Measurements from ENCODE around the gene GNAI3.

GNAI3 gene

GRCh38 chr1:109611308-109611990, 63.0 kb downstream of the GNAI3 start:
- H3K4me3 Mint-ChIP-seq: no peak overlapping the region
- H3K27ac Mint-ChIP-seq: no peak overlapping the region
- CTCF ChIA-PET: interaction anchor here (1.5 kb wide), 1 partner anchor 29 kb away, joined by 6 read pairs; no protein-coding TSS in a partner anchor
- H3K36me3 Mint-ChIP-seq: no peaks in the 10 kb centered on the region
- H3K27me3 Mint-ChIP-seq: peaks cover 28% of the 10 kb centered on the region
- DNase-seq: no peak
- no peaks in the 10 kb centered on the region for H3K9me3 Mint-ChIP-seq
- peaks cover 10% of the 10 kb centered on the region for H3K4me1 Mint-ChIP-seq

- no peak for DNase-seq
Observed at GRCh38 chr1:109613361-109614147, 65.1 kb downstream of the GNAI3 start.

GRCh38 chr1:109615879-109616278, 67.5 kb downstream of the GNAI3 start:
- H3K4me1 Mint-ChIP-seq: peaks cover 39% of the 10 kb centered on the region
- no peaks in the 10 kb centered on the region for H3K9me3 Mint-ChIP-seq
- peaks cover 27% of the 10 kb centered on the region for H3K27me3 Mint-ChIP-seq
- H3K27ac Mint-ChIP-seq: no peak overlapping the region
- no peak overlapping the region for H3K4me3 Mint-ChIP-seq
- H3K36me3 Mint-ChIP-seq: peaks cover 2% of the 10 kb centered on the region
- DNase-seq: peak; percentile 26
- CTCF ChIA-PET: interaction anchor here (1.0 to 2.6 kb wide), 2 partner anchors 68 to 70 kb away, joined by 3 to 12 read pairs; partner anchors contain the start of gene GNAI3

More at GRCh38 chr1:109613361-109614147, 65.1 kb downstream of the GNAI3 start:
- H3K27me3 Mint-ChIP-seq: peaks cover 28% of the 10 kb centered on the region
- CTCF ChIA-PET: interaction anchor here (1.0 to 2.6 kb wide), 4 partner anchors 17 to 161 kb away, joined by 3 to 9 read pairs (median 3); no protein-coding TSS in a partner anchor
- H3K4me1 Mint-ChIP-seq: peaks cover 26% of the 10 kb centered on the region
- no peak overlapping the region for H3K4me3 Mint-ChIP-seq
- H3K27ac Mint-ChIP-seq: no peak overlapping the region
- H3K9me3 Mint-ChIP-seq: no peaks in the 10 kb centered on the region
- H3K36me3 Mint-ChIP-seq: no peaks in the 10 kb centered on the region

- Mint-ChIP-seq H3K9me3 (no peaks in the 10 kb centered on the region), H3K27ac (no peak overlapping the region), H3K36me3 (peaks cover 2% of the 10 kb centered on the region), H3K27me3 (peaks cover 22% of the 10 kb centered on the region), H3K4me1 (peaks cover 40% of the 10 kb centered on the region), H3K4me3 (no peak overlapping the region)
- no peak for DNase-seq
- CTCF ChIA-PET: interaction anchor here (1.0 to 2.6 kb wide), 6 partner anchors 8 to 123 kb away, joined by 3 to 12 read pairs (median 4); partner anchors contain the start of gene GNAI3
Observed at GRCh38 chr1:109616391-109616790, 68.0 kb downstream of the GNAI3 start.

- H3K9me3 Mint-ChIP-seq: no peaks in the 10 kb centered on the region
- peak; percentile 20 for DNase-seq
- H3K36me3 Mint-ChIP-seq: peaks cover 6% of the 10 kb centered on the region
- no peak overlapping the region for H3K4me3 Mint-ChIP-seq
- H3K4me1 Mint-ChIP-seq: peaks cover 49% of the 10 kb centered on the region
- CTCF ChIA-PET: interaction anchor here (1.1 to 2.6 kb wide), 5 partner anchors 9 to 124 kb away, joined by 3 to 12 read pairs (median 4); no protein-coding TSS in a partner anchor
- H3K27ac Mint-ChIP-seq: peak overlapping the region; percentile 56
- H3K27me3 Mint-ChIP-seq: peaks cover 12% of the 10 kb centered on the region
Observed at GRCh38 chr1:109617291-109617801, 68.9 kb downstream of the GNAI3 start.

DNA sequence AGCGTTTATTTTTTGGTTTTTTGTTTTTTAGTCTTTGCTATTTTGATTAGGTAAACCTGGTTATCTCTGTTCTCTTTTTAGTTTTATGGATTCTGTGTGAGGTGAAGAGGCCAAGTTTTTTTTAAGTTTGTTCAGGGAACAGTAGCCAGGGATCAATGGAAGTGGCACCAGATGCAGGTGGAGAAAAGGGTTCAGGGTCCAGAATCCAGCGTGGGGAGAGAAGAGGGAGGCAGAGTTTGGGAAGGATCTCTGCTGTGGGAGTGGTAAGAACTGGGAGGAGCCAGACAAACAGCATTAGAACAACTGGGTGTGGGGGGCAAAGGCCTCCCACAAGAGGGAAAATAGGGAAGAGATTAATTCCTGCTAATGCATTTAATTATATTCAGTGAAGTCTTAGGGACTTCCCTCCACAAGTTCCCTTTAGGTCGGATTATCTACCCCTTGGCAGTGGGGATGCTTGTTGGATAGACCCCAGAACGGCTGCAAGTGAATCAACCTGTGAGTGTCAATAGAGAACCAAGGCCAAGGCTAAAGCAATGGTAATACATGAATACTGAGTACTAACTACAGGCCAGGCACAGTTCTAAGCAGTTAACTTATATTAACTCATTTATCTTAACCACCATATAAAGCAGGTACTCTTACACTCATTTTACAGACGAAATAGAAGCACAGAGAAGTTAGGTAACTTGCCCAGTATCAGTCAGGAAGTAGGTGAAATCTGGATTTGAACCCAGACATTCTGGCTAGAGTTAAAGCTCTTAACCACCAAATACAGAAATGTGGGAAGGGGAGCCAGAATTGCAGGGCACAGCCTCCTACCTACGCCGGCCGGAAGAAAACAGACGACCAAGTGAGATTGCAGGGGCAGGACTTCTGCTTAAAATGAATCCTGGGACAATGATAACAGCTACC, 70.5 kb downstream of the GNAI3 start:
- H3K9me3 Mint-ChIP-seq: no peaks in the 10 kb centered on the region
- CTCF ChIA-PET: interaction anchor here (1.8 to 1.9 kb wide), 2 partner anchors 21 to 122 kb away, joined by 4 to 12 read pairs; no protein-coding TSS in a partner anchor
- peak overlapping the region; percentile 96 for H3K4me3 Mint-ChIP-seq

GRCh38 chr1:109619576-109620400, 71.4 kb downstream of the GNAI3 start, which contains the start of the genes AMPD2 and GNAT2:
Gene AMPD2 (plus strand): TSS chr1:109619837. CDS start chr1:109621176, 1,339 bp downstream.
Gene GNAT2 (minus strand): TSS chr1:109619616. CDS start chr1:109612870, 6,746 bp downstream.
- peaks cover 72% of the 10 kb centered on the region for H3K4me1 Mint-ChIP-seq
- H3K9me3 Mint-ChIP-seq: no peaks in the 10 kb centered on the region
- CTCF ChIA-PET: interaction anchor here (1.0 to 1.9 kb wide), 6 partner anchors 11 to 157 kb away, joined by 3 to 12 read pairs (median 4); partner anchors contain the start of gene GNAI3
- H3K36me3 Mint-ChIP-seq: peaks cover 9% of the 10 kb centered on the region
- H3K27ac Mint-ChIP-seq: peak within 1 kb of the TSS; percentile 93
- no peaks in the 10 kb centered on the region for H3K27me3 Mint-ChIP-seq
- DNase-seq: peak; percentile 80
- peak within 1 kb of the TSS; percentile 96 for H3K4me3 Mint-ChIP-seq

More for the DNA sequence above, 70.5 kb downstream of the GNAI3 start:
- DNase-seq: peak; percentile 29
- H3K27ac Mint-ChIP-seq: peak overlapping the region; percentile 93
- peaks cover 64% of the 10 kb centered on the region for H3K4me1 Mint-ChIP-seq
- H3K36me3 Mint-ChIP-seq: peaks cover 9% of the 10 kb centered on the region
- peaks cover 2% of the 10 kb centered on the region for H3K27me3 Mint-ChIP-seq

DNA sequence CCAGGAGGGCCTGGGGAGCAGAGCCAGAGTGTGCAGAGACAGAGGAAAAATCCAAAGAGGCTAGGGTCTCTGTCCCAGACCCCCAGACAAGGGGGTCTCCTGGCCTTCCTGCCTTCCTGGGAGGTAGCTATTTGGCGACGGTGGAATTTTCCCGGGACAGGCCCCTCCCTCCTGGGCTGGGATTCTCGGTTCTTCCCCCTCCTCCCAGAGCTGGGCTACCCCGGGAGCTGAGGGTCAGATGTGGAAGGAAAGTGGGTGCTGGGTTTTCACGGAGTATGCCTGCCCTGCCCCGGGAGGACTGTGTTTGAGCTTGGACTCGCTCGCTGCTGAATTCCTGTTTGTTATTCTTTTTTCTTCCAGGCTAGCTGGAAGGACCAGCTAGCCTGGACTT, 72.0 kb downstream of the GNAI3 start:
- peaks cover 77% of the 10 kb centered on the region for H3K4me1 Mint-ChIP-seq
- peak overlapping the region; percentile 93 for H3K27ac Mint-ChIP-seq
- no peaks in the 10 kb centered on the region for H3K9me3 Mint-ChIP-seq
- H3K4me3 Mint-ChIP-seq: peak overlapping the region; percentile 96
- H3K27me3 Mint-ChIP-seq: no peaks in the 10 kb centered on the region
- CTCF ChIA-PET: interaction anchor here (0.7 to 1.9 kb wide), 7 partner anchors 11 to 156 kb away, joined by 3 to 12 read pairs (median 4); partner anchors contain the start of gene GNAI3
- peaks cover 9% of the 10 kb centered on the region for H3K36me3 Mint-ChIP-seq
- no peak for DNase-seq

- H3K27ac Mint-ChIP-seq: peak overlapping the region; percentile 93
- H3K4me1 Mint-ChIP-seq: peaks cover 77% of the 10 kb centered on the region
- H3K36me3 Mint-ChIP-seq: peaks cover 10% of the 10 kb centered on the region
- H3K27me3 Mint-ChIP-seq: no peaks in the 10 kb centered on the region
- no peaks in the 10 kb centered on the region for H3K9me3 Mint-ChIP-seq
- CTCF ChIA-PET: interaction anchor here (0.7 to 1.9 kb wide), 7 partner anchors 10 to 156 kb away, joined by 3 to 12 read pairs (median 4); partner anchors contain the start of gene GNAI3
- H3K4me3 Mint-ChIP-seq: peak overlapping the region; percentile 96
- DNase-seq: peak; percentile 99
Observed at GRCh38 chr1:109620841-109621286, 72.4 kb downstream of the GNAI3 start.

- Mint-ChIP-seq H3K4me1 (peaks cover 74% of the 10 kb centered on the region), H3K4me3 (peak overlapping the region; percentile 96), H3K36me3 (peaks cover 17% of the 10 kb centered on the region), H3K9me3 (no peaks in the 10 kb centered on the region), H3K27me3 (no peaks in the 10 kb centered on the region), H3K27ac (peak overlapping the region; percentile 58)
- CTCF ChIA-PET: interaction anchor here (1.2 to 3.7 kb wide), 4 partner anchors 9 to 73 kb away, joined by 4 to 34 read pairs (median 10); partner anchors contain the start of gene GNAI3
- no peak for DNase-seq
Observed at GRCh38 chr1:109621379-109622136, 73.1 kb downstream of the GNAI3 start.

DNA sequence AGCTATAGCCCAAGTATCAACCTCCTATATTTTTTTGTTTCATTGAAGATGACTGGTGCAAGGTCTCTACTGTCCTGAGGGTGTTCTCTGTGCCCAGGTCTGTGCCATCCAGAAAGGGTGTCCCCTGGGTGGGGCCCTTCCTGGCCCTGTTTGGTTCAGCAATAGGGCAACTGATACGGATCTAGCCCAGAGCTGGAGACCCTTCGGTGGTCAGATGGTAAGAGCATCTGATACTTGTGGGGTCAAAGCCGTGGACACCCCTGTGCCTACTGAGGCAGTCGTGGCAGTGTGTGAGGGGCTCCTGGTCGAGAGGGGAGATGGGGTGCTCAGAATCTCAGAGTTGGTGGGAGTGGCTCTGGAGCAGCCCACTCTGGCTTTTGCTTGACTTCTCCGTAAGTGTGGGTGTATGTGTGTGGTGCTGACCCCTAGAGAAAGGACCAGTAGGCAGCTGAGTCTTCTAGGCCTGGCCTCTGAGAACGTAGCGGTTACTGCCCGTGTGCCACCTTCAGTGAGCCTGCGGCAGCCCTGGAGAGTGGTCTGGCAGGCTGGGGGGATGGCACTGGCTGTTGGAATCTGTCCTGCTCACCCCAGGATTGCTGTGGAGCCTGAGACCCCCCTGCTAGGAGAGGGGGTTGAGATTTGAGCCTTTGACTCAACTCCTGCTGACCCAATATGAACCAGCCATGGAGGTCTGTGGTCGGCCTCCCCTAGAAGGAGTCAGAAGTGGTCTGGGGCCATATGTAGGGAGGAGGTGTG, 73.9 kb downstream of the GNAI3 start:
- H3K36me3 Mint-ChIP-seq: peaks cover 18% of the 10 kb centered on the region
- H3K4me3 Mint-ChIP-seq: peak overlapping the region; percentile 96
- peaks cover 66% of the 10 kb centered on the region for H3K4me1 Mint-ChIP-seq
- H3K27ac Mint-ChIP-seq: peak overlapping the region; percentile 13
- DNase-seq: peak; percentile 19
- CTCF ChIA-PET: interaction anchor here (1.2 to 3.7 kb wide), 2 partner anchors 8 to 18 kb away, joined by 4 to 34 read pairs; no protein-coding TSS in a partner anchor
- H3K9me3 Mint-ChIP-seq: no peaks in the 10 kb centered on the region
- no peaks in the 10 kb centered on the region for H3K27me3 Mint-ChIP-seq

Data from activated naive CD4-positive, alpha-beta T cell treated with anti-CD3 and anti-CD28 coated beads, Interleukin-2, amount 10 ng/mL, durations not matched to agents 7 days and 5 days (primary cell).